IMR-90 (cell line): ENCODE results near the gene ACACA. TPM values are rescaled to one million over a fixed set of nuclear protein-coding genes. Genes with fewer than 3 reads are reported as not detected.

Source experiments
- ATAC-seq: fragments of 200-7000 bp; cut with Tn5 transposase; 2 replicates; pipeline ENCODE4 v1.9.1; 2020; ENCODE audit warnings: low read depth, mild to moderate bottlenecking, moderate library complexity
- BruUV-seq: library from RNA; stranded (reverse); fragments of 400-500 nt; replicated peaks from 2 replicates; lab custom pipeline; 2021; lab: Mats Ljungman, UMichigan
- CTCF ChIA-PET: fragments of 300-600 bp; formaldehyde crosslinking; extraction: SDS; loops from one replicate; lab custom pipeline; 2021; ENCODE audit warnings: antibody characterized with exemption; lab: Yijun Ruan, JAX
- POLR2A ChIA-PET: fragments of 300-600 bp; sonication (Branson Sonifier 250); formaldehyde crosslinking; loops from one replicate; lab custom pipeline; 2022; ENCODE audit warnings: antibody characterized with exemption; ENCODE audit not compliant: unreplicated experiment; lab: Charles Lee
- DNase-seq: peaks from one replicate; pipeline ENCODE4 v3.0.0; 2013
- H2AFZ ChIP-seq: replicated peaks from 2 replicates; pipeline ENCODE3; 2013; ENCODE audit warnings: low read length, mild to moderate bottlenecking; ENCODE audit not compliant: poor library complexity
- H2AK5ac ChIP-seq: 2 replicates; pipeline ENCODE4 v1.6.1; 2013; ENCODE audit warnings: low read depth, low read length, inconsistent platforms
- H2AK9ac ChIP-seq: replicated peaks from 2 replicates; pipeline ENCODE3; 2013; ENCODE audit warnings: mild to moderate bottlenecking, low read depth, low read length, moderate library complexity; ENCODE audit not compliant: poor library complexity
- H2BK120ac ChIP-seq: 2 replicates; pipeline ENCODE4 v1.6.1; 2013; ENCODE audit warnings: low read depth, low read length, inconsistent platforms
- H2BK15ac ChIP-seq: 3 replicates; pipeline ENCODE4 v1.6.1; 2013; ENCODE audit warnings: low read depth, low read length, inconsistent platforms
- H2BK20ac ChIP-seq: 2 replicates; pipeline ENCODE4 v1.6.1; 2013; ENCODE audit warnings: low read depth, mild to moderate bottlenecking, inconsistent platforms, low read length, moderate library complexity
- H2BK5ac ChIP-seq: 2 replicates; pipeline ENCODE4 v1.6.1; 2013; ENCODE audit warnings: mild to moderate bottlenecking, low read depth, low read length, inconsistent platforms; ENCODE audit not compliant: poor library complexity, severe bottlenecking
- H3K14ac ChIP-seq: replicated peaks from 2 replicates; pipeline ENCODE4 v1.6.1; 2013; ENCODE audit warnings: low read depth, low read length, inconsistent platforms
- H3K18ac ChIP-seq: 2 replicates; pipeline ENCODE4 v1.6.1; 2013; ENCODE audit warnings: low read depth, low read length, control low read depth
- H3K23ac ChIP-seq: 2 replicates; pipeline ENCODE4 v1.6.1; 2013; ENCODE audit warnings: low read depth, low read length, inconsistent platforms
- H3K27ac ChIP-seq: 2 replicates; pipeline ENCODE4 v1.5.1; 2013; ENCODE audit warnings: mild to moderate bottlenecking, control low read depth, low read length; ENCODE audit not compliant: insufficient read depth
- H3K27me3 ChIP-seq: 2 replicates; pipeline ENCODE4 v1.6.1; 2013; ENCODE audit warnings: low read length; ENCODE audit not compliant: control insufficient read depth, insufficient read depth
- H3K36me3 ChIP-seq: 2 replicates; pipeline ENCODE4 v1.6.1; 2013; ENCODE audit warnings: low read length, mixed read lengths; ENCODE audit not compliant: control insufficient read depth, insufficient read depth
- H3K4ac ChIP-seq: 2 replicates; pipeline ENCODE4 v1.6.1; 2013; ENCODE audit warnings: low read depth, low read length, inconsistent platforms
- H3K4me1 ChIP-seq: 2 replicates; pipeline ENCODE4 v1.6.1; 2013; ENCODE audit warnings: low read length, mixed read lengths; ENCODE audit not compliant: control insufficient read depth, insufficient read depth
- H3K4me2 ChIP-seq: 2 replicates; pipeline ENCODE4 v1.6.1; 2013; ENCODE audit warnings: low read depth, mild to moderate bottlenecking, control low read depth, low read length, moderate library complexity
- H3K4me3 ChIP-seq: 2 replicates; pipeline ENCODE4 v1.5.1; 2013; ENCODE audit warnings: low read depth, mild to moderate bottlenecking, control low read depth, low read length, moderate library complexity; ENCODE audit not compliant: insufficient read depth
- H3K56ac ChIP-seq: 2 replicates; pipeline ENCODE4 v1.6.1; 2013; ENCODE audit warnings: low read length, inconsistent platforms; ENCODE audit not compliant: insufficient read depth; ENCODE audit errors: extremely low read depth
- H3K79me1 ChIP-seq, 2 experiments: 2 replicates each; pipeline ENCODE4 v1.6.1; 2013; ENCODE audit warnings: low read length in 2 of 2, inconsistent platforms in 1 of 2, low read depth in 1 of 2
- H3K9ac ChIP-seq: 2 replicates; pipeline ENCODE4 v1.6.1; 2013; ENCODE audit warnings: low read depth, low read length, control low read depth
- H3K9me1 ChIP-seq: 2 replicates; pipeline ENCODE4 v1.6.1; 2013; ENCODE audit warnings: low read length, inconsistent platforms; ENCODE audit not compliant: insufficient read depth
- H3K9me3 ChIP-seq: 2 replicates; pipeline ENCODE4 v1.6.1; 2013; ENCODE audit warnings: low read length; ENCODE audit not compliant: control insufficient read depth, insufficient read depth
- H4K20me1 ChIP-seq: 2 replicates; pipeline ENCODE4 v1.6.1; 2013; ENCODE audit warnings: low read length, inconsistent platforms; ENCODE audit not compliant: insufficient read depth
- H4K5ac ChIP-seq: 2 replicates; pipeline ENCODE4 v1.6.1; 2013; ENCODE audit warnings: mild to moderate bottlenecking, low read depth, low read length, control low read depth
- H4K8ac ChIP-seq, 2 experiments: 2 replicates each; pipeline ENCODE4 v1.6.1; 2013; ENCODE audit warnings: low read depth in 2 of 2, low read length in 2 of 2, control low read depth in 1 of 2, inconsistent platforms in 1 of 2
- H4K91ac ChIP-seq: 2 replicates; pipeline ENCODE4 v1.6.1; 2013; ENCODE audit warnings: low read depth, low read length, inconsistent platforms; ENCODE audit not compliant: insufficient read depth
- CEBPB ChIP-seq: IDR thresholded peaks from 2 replicates; pipeline ENCODE4 v1.6.1; 2012; ENCODE audit warnings: low read depth, low read length, improper control_type of control experiment
- NFE2L2 ChIP-seq: fragments of 150-350 bp; IDR thresholded peaks from 2 replicates; pipeline ENCODE4 v1.6.1; 2016; ENCODE audit warnings: low read depth, mild to moderate bottlenecking, low read length
- WGBS, 2 experiments: methylation state at CpG; one replicate each; pipeline versions ENCODE4 v1.1.5 to v1.1.7; 2013; ENCODE audit warnings: missing lambda C conversion rate in 2 of 2; ENCODE audit not compliant: insufficient read length in 1 of 2; ENCODE audit errors: extremely low coverage in 2 of 2; 5-methylcytosine and 5-hydroxymethylcytosine counted together
- dilution Hi-C: fragments of 300-500 bp; cut with HindIII; formaldehyde crosslinking; loops from one replicate; pipeline ENCODE4 v1.14.3; 2018; ENCODE audit warnings: low sequenced_read_pairs; ENCODE audit not compliant: unreplicated experiment
- in situ Hi-C: fragments of 300-500 bp; cut with MboI; formaldehyde crosslinking; loops from 3 replicates; pipeline ENCODE4 v1.14.3; 2019; ENCODE audit warnings: low sequenced_read_pairs, inconsistent platforms, mixed read lengths
- intact Hi-C: fragments of 100-400 bp; cut with micrococcal nuclease; formaldehyde crosslinking; loops from 2 replicates; pipeline ENCODE4 v1.10.0; 2022
- polyA plus RNA-seq, 3 experiments: library from polyadenylated mRNA; depleted of rRNA; stranded (reverse); fragments of >200 nt; gene quantifications; 2 replicates each; pipeline ENCODE4 v1.2.3, GENCODE V29; 2012; ENCODE audit warnings: low replicate concordance in 1 of 3
- total RNA-seq: library from RNA; depleted of rRNA; stranded (reverse); fragments of >200 nt; gene quantifications from 2 replicates; pipeline ENCODE4 v1.2.3, GENCODE V29; 2012

ACACA gene
- total and polyA plus RNA-seq, 2 of the 4 experiments (the other 2 are of a cell fraction), result 21.3 to 39.1 TPM

GRCh38 chr17:37365589-37365988 lies 41.0 kb downstream of the ACACA start:
- no peaks in the 10 kb centered on the region for H3K9me1 ChIP-seq
- H3K4me1 ChIP-seq, result peaks cover 1% of the 10 kb centered on the region; the same call in 1 of the 2 replicates
- intact Hi-C loops (no loop called here), in situ Hi-C loops (no loop called here), dilution Hi-C loops (no loop called here)
- no peaks in the 10 kb centered on the region for H3K9me3 ChIP-seq
- no peaks in the 10 kb centered on the region for H4K20me1 ChIP-seq
- CTCF ChIA-PET, result interaction anchor here (1.5 kb wide), 1 partner anchor 8 kb away, joined by 5 read pairs; no protein-coding TSS in a partner anchor
- no peak overlapping the region for H2BK15ac ChIP-seq
- H2BK5ac ChIP-seq, result no peak overlapping the region
- H4K5ac ChIP-seq, result no peak overlapping the region
- H4K91ac ChIP-seq, result no peak overlapping the region
- H3K27ac ChIP-seq, result no peak overlapping the region
- no peak overlapping the region for H2BK20ac ChIP-seq
- H3K27me3 ChIP-seq, result no peaks in the 10 kb centered on the region
- H3K36me3 ChIP-seq, result no peaks in the 10 kb centered on the region
- H3K79me1 ChIP-seq, result peaks cover 0 to 4% of the 10 kb centered on the region in 2 experiments; a peak in 2 of 4 replicates
- TF ChIP-seq CEBPB, result 0 out of 2 replicates have a peak, but pooled peaks have one; percentile 8
- TF ChIP-seq NFE2L2, result no peak
- H2BK120ac ChIP-seq, result no peak overlapping the region
- no peak overlapping the region for H3K4me2 ChIP-seq
- H3K18ac ChIP-seq, result no peak overlapping the region
- WGBS, 2 experiments, result no CpG with 5 or more reads among the region's 1 CpG
- H3K23ac ChIP-seq, result no peak overlapping the region
- POLR2A ChIA-PET, result no interaction called here
- no peak overlapping the region for H2AK9ac ChIP-seq
- no peak for ATAC-seq
- no peak overlapping the region for H3K56ac ChIP-seq
- H3K4ac ChIP-seq, result no peak overlapping the region
- H3K14ac ChIP-seq, result no peak overlapping the region
- BruUV-seq, result no TSS peak
- H2AK5ac ChIP-seq, result no peak overlapping the region
- H4K8ac ChIP-seq, result no peak overlapping the region
- H3K4me3 ChIP-seq, result no peak overlapping the region
- no peak overlapping the region for H2AFZ ChIP-seq
- H3K9ac ChIP-seq, result no peak overlapping the region
- DNase-seq, result no peak
